H1 (cell line): ENCODE results near the gene C5orf58. TPM values are rescaled to one million over a fixed set of nuclear protein-coding genes. Genes with fewer than 3 reads are reported as not detected.

Experiments used
- CTCF ChIA-PET: fragments of 300-600 bp; sonication (Branson Sonifier 250); formaldehyde crosslinking; loops from one replicate; lab custom pipeline; 2021; ENCODE audit not compliant: partially characterized antibody; lab: Charles Lee
- POLR2A ChIA-PET: fragments of 300-600 bp; sonication (Branson Sonifier 250); formaldehyde crosslinking; loops from one replicate; lab custom pipeline; 2021; ENCODE audit warnings: inconsistent platforms; ENCODE audit not compliant: partially characterized antibody; lab: Charles Lee
- DNase-seq, 2 experiments: peaks; one replicate each; pipeline versions ENCODE4 v3.0.0 to v3.0.0-alpha.2; 2010 to 2022; ENCODE audit warnings: low spot score in 2 of 2, low read depth in 1 of 2, mixed read lengths in 1 of 2
- FAIRE-seq: peaks from 2 replicates; lab custom pipeline; 2011; peaks lifted over from hg19 to GRCh38; lab: Jason Lieb, UNC
- H2AFZ ChIP-seq: 2 replicates; pipeline ENCODE4 v1.8.1; 2012; ENCODE audit warnings: low read length, inconsistent platforms
- H2AK5ac ChIP-seq: 2 replicates; pipeline ENCODE4 v1.6.1; 2013; ENCODE audit warnings: low read depth, low read length
- H2BK120ac ChIP-seq: replicated peaks from 2 replicates; pipeline ENCODE3; 2013; ENCODE audit warnings: low read depth, low read length, inconsistent platforms
- H2BK12ac ChIP-seq: 2 replicates; pipeline ENCODE4 v1.6.1; 2013; ENCODE audit warnings: low read depth, low read length
- H2BK15ac ChIP-seq: 2 replicates; pipeline ENCODE4 v1.6.1; 2013; ENCODE audit warnings: low read length
- H2BK20ac ChIP-seq: 2 replicates; pipeline ENCODE4 v1.6.1; 2013; ENCODE audit warnings: low read length
- H2BK5ac ChIP-seq: 2 replicates; pipeline ENCODE4 v1.6.1; 2013; ENCODE audit warnings: low read depth, low read length
- H3K14ac ChIP-seq: 2 replicates; pipeline ENCODE4 v1.6.1; 2013; ENCODE audit warnings: inconsistent platforms; ENCODE audit not compliant: insufficient read length
- H3K18ac ChIP-seq: 2 replicates; pipeline ENCODE4 v1.6.1; 2013; ENCODE audit warnings: low read length; ENCODE audit errors: extremely low read depth
- H3K23ac ChIP-seq: 2 replicates; pipeline ENCODE4 v1.6.1; 2013; ENCODE audit warnings: inconsistent platforms; ENCODE audit not compliant: insufficient read length
- H3K23me2 ChIP-seq: 2 replicates; pipeline ENCODE4 v1.6.1; 2013; ENCODE audit warnings: low read depth, low read length
- H3K27ac ChIP-seq: 2 replicates; pipeline ENCODE4 v1.6.1; 2011; ENCODE audit warnings: low read depth, low read length, inconsistent platforms
- H3K27me3 ChIP-seq, 4 experiments: replicated peaks in 1 of 4; 1 replicate in 1 of 4; 2 replicates in 3 of 4; pipeline versions ENCODE4 v1.6.1 to v1.8.1; 2011 to 2013; ENCODE audit warnings: low read length in 3 of 4, mild to moderate bottlenecking in 3 of 4, inconsistent platforms in 2 of 4, mixed read lengths in 2 of 4, moderate library complexity in 1 of 4; ENCODE audit not compliant: control insufficient read depth in 3 of 4, insufficient read depth in 3 of 4; ENCODE audit errors: extremely low read depth in 1 of 4
- H3K36me3 ChIP-seq, 4 experiments: 2 replicates each; pipeline versions ENCODE4 v1.6.1 to v1.8.1; 2011 to 2013; ENCODE audit warnings: mild to moderate bottlenecking in 4 of 4, low read length in 3 of 4, moderate library complexity in 2 of 4, control low read depth in 1 of 4, inconsistent platforms in 1 of 4; ENCODE audit not compliant: insufficient read depth in 4 of 4, control insufficient read depth in 2 of 4
- H3K4ac ChIP-seq: replicated peaks from 2 replicates; pipeline ENCODE3; 2013; ENCODE audit warnings: low read length, low read depth, mixed read lengths, inconsistent platforms; ENCODE audit not compliant: insufficient read length
- H3K4me1 ChIP-seq, 4 experiments: replicated peaks in 1 of 4; 1 replicate in 1 of 4; 2 replicates in 3 of 4; pipeline versions ENCODE4 v1.6.1 to v1.8.1; 2011 to 2013; ENCODE audit warnings: low read length in 3 of 4, inconsistent platforms in 2 of 4, mixed read lengths in 1 of 4; ENCODE audit not compliant: insufficient read depth in 4 of 4, control insufficient read depth in 3 of 4
- H3K4me2 ChIP-seq, 2 experiments: 2 replicates each; pipeline versions ENCODE4 v1.6.1 to v1.8.1; 2011 to 2013; ENCODE audit warnings: low read depth in 2 of 2, low read length in 2 of 2, control low read depth in 1 of 2, inconsistent platforms in 1 of 2, mild to moderate bottlenecking in 1 of 2; ENCODE audit not compliant: insufficient read depth in 1 of 2
- H3K4me3 ChIP-seq, 4 experiments: fragments of 200-600, 300-600 bp in 1 of 4; sonication (generic), shearing (Covaris generic), sonication (Bioruptor Twin) in 1 of 4; 2 replicates each; pipeline versions ENCODE4 v1.5.1 to v1.8.1; 2011 to 2016; ENCODE audit warnings: low read length in 4 of 4, low read depth in 3 of 4, control low read depth in 2 of 4, inconsistent platforms in 2 of 4, mild to moderate bottlenecking in 2 of 4, mixed read lengths in 1 of 4, moderate library complexity in 1 of 4; ENCODE audit not compliant: insufficient read depth in 2 of 4; ENCODE audit errors: extremely low read depth in 1 of 4
- H3K56ac ChIP-seq: replicated peaks from 2 replicates; pipeline ENCODE3; 2013; ENCODE audit warnings: low read depth, mild to moderate bottlenecking, mixed read lengths, low read length, inconsistent platforms; ENCODE audit not compliant: insufficient read length
- H3K79me1 ChIP-seq: 2 replicates; pipeline ENCODE4 v1.6.1; 2013; ENCODE audit warnings: low read depth, low read length, control low read depth
- H3K79me2 ChIP-seq, 2 experiments: 2 replicates each; pipeline versions ENCODE4 v1.6.1 to v1.8.1; 2012 to 2013; ENCODE audit warnings: low read length in 2 of 2, mild to moderate bottlenecking in 2 of 2, inconsistent platforms in 1 of 2; ENCODE audit not compliant: insufficient read depth in 2 of 2, control insufficient read depth in 1 of 2
- H3K9ac ChIP-seq, 4 experiments: replicated peaks in 1 of 4; 1 replicate in 1 of 4; 2 replicates in 3 of 4; pipeline versions ENCODE4 v1.6.1 to v1.8.1; 2011 to 2013; ENCODE audit warnings: low read depth in 3 of 4, low read length in 3 of 4, control low read depth in 2 of 4, mild to moderate bottlenecking in 2 of 4, moderate library complexity in 2 of 4, inconsistent platforms in 1 of 4; ENCODE audit errors: extremely low read depth in 1 of 4
- H3K9me3 ChIP-seq, 2 experiments: 2 replicates each; pipeline versions ENCODE4 v1.6.1 to v1.8.1; 2012 to 2013; ENCODE audit warnings: mild to moderate bottlenecking in 2 of 2, moderate library complexity in 2 of 2, control low read depth in 1 of 2, inconsistent platforms in 1 of 2, low read depth in 1 of 2, low read length in 1 of 2, mixed read lengths in 1 of 2; ENCODE audit not compliant: insufficient read depth in 2 of 2
- H4K20me1 ChIP-seq, 2 experiments: replicated peaks in 1 of 2; 2 replicates each; pipeline versions ENCODE3 to v1.8.1; 2011 to 2013; ENCODE audit warnings: inconsistent platforms in 2 of 2, low read length in 2 of 2, mild to moderate bottlenecking in 1 of 2; ENCODE audit not compliant: insufficient read depth in 2 of 2, control insufficient read depth in 1 of 2
- H4K5ac ChIP-seq: 2 replicates; pipeline ENCODE4 v1.6.1; 2013; ENCODE audit warnings: low read length, low read depth, mixed read lengths, inconsistent platforms; ENCODE audit not compliant: insufficient read length
- H4K8ac ChIP-seq: 2 replicates; pipeline ENCODE4 v1.8.0; 2013; ENCODE audit warnings: mild to moderate bottlenecking, moderate library complexity, low read length, inconsistent platforms; ENCODE audit not compliant: insufficient read depth; ENCODE audit errors: extremely low read depth
- H4K91ac ChIP-seq: replicated peaks from 2 replicates; pipeline ENCODE3; 2013; ENCODE audit warnings: low read length, mixed read lengths, inconsistent platforms; ENCODE audit not compliant: insufficient read length
- ASH2L ChIP-seq: fragments of 200-600, 300-600 bp; sonication (generic); IDR thresholded peaks from one replicate; pipeline ENCODE4 v1.7.1; 2017; ENCODE audit warnings: low read length
- CEBPB ChIP-seq: IDR thresholded peaks from 2 replicates; pipeline ENCODE4 v1.6.1; 2012; ENCODE audit warnings: low read depth, low read length
- CHD1 ChIP-seq: IDR thresholded peaks from 2 replicates; pipeline ENCODE4 v1.6.1; 2012; ENCODE audit warnings: low read depth, low read length, improper control_type of control experiment
- SIN3A ChIP-seq, 2 experiments: IDR thresholded peaks in 1 of 2; conservative IDR thresholded peaks in 1 of 2; 2 replicates each; pipeline ENCODE4 v1.6.1; 2011 to 2012; ENCODE audit warnings: low read length in 2 of 2, improper control_type of control experiment in 1 of 2, low read depth in 1 of 2, mild to moderate bottlenecking in 1 of 2
- SIX5 ChIP-seq: IDR thresholded peaks from 2 replicates; pipeline ENCODE4 v1.6.1; 2011; ENCODE audit warnings: mild to moderate bottlenecking, low read depth, low read length
- SP1 ChIP-seq: IDR thresholded peaks from 2 replicates; pipeline ENCODE4 v1.6.1; 2011; ENCODE audit warnings: low read depth, low read length
- WGBS, 2 experiments: shearing (Covaris generic) in 1 of 2; methylation state at CpG; one replicate each; pipeline versions ENCODE4 v1.1.6 to v1.1.7; 2013 to 2015; ENCODE audit warnings: low lambda C conversion rate in 2 of 2, mixed read lengths in 2 of 2, inconsistent platforms in 1 of 2, low coverage in 1 of 2, missing lambda C conversion rate in 1 of 2; ENCODE audit not compliant: insufficient replicate concordance in 2 of 2, insufficient coverage in 1 of 2, insufficient read length in 1 of 2; ENCODE audit errors: extremely low coverage in 1 of 2, missing lambda C conversion rate in 1 of 2; 5-methylcytosine and 5-hydroxymethylcytosine counted together
- polyA plus RNA-seq, 7 experiments: library from polyadenylated mRNA; depleted of rRNA in 3 of 7; stranded (reverse) in 5 of 7; unstranded in 2 of 7; fragments of >200 nt in 5 of 7; fragments of 200-250 nt in 2 of 7; gene quantifications; 1 replicate in 5 of 7; 2 replicates in 1 of 7; 4 replicates in 1 of 7; pipeline versions ENCODE4 v1.2.1 to v1.2.3, GENCODE V29; 2011 to 2013; ENCODE audit warnings: missing spikeins in 2 of 7, mixed read lengths in 2 of 7
- total RNA-seq: library from RNA; stranded (reverse); fragmentation: NEBNext Ultra II Directional; extraction: Animal tissue kit (Norgen Biotek cat#: 25700); gene quantifications from 2 replicates; pipeline ENCODE4 v1.2.1, GENCODE V29; 2021
- TF ChIP-seq, protein P1 (sequence below), 3 experiments: IDR thresholded peaks; 1 replicate in 2 of 3; 2 replicates in 1 of 3; pipeline versions ENCODE4 v1.5.1 to v1.6.1; 2011; ENCODE audit warnings: low read length in 3 of 3, mild to moderate bottlenecking in 3 of 3, inconsistent platforms in 2 of 3, low read depth in 1 of 3, moderate library complexity in 1 of 3; ENCODE audit not compliant: insufficient read depth in 1 of 3; ENCODE audit errors: control extremely low read depth in 1 of 3

Gene C5orf58
- total and polyA plus RNA-seq, 2 of the 8 experiments (the other 6 are each of a cell fraction or from before 2014, with no cell fraction given), result 0.24 to 1.6 TPM

DNA sequence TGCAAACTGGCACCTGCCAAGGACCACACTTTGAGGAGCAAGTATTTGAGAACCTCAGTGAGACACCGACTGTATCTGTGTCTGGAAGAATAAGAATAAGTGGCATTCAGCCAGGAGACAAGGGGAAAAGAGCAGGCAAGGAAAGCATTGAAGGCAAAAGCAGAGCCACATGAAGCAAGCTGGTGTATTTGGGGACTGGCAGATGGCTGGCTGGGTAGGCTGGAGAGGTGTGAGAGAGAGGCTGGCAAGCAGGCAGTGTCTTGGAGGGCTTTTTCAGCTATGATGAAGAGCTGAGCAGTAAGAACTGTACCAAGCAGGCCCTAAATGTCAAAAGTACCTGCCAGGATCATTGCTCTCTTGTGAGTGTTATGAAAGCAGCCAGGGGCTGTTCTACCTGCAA lies 14.1 kb upstream of the C5orf58 start:
- 81% methylated on average over 1 of the region's 1 CpG; no CpG with 5 or more reads in 1 of the 2 experiments for WGBS, 2 experiments
- H2BK12ac ChIP-seq, result peak overlapping the region; percentile 39; the same call in 1 of the 2 replicates
- no peak overlapping the region for H2BK20ac ChIP-seq
- H3K23me2 ChIP-seq, result no peaks in the 10 kb centered on the region
- peaks cover 0 to 1% of the 10 kb centered on the region in 2 experiments for H4K20me1 ChIP-seq
- H3K4me3 ChIP-seq, result no peak overlapping the region
- no peak overlapping the region for H4K8ac ChIP-seq
- no peak overlapping the region for H2AK5ac ChIP-seq
- CTCF ChIA-PET, result interaction anchor here (0.6 to 12.7 kb wide), 15 partner anchors 10 to 406 kb away, joined by 3 to 151 read pairs (median 4); no protein-coding TSS in a partner anchor
- no peak overlapping the region for H3K9ac ChIP-seq
- H3K79me1 ChIP-seq, result no peaks in the 10 kb centered on the region
- no peak overlapping the region for H3K14ac ChIP-seq
- TF ChIP-seq SIX5, result no peak
- no peak for TF ChIP-seq CHD1
- TF ChIP-seq ASH2L, result no peak
- no peak for TF ChIP-seq SIN3A (conservative IDR thresholded peaks at IDR 0.05 in 1 of 2, IDR thresholded peaks at IDR 0.05 in 1 of 2; ENCODE audit: low read depth in 1 of 2, low read length in 2 of 2)
- TF ChIP-seq CEBPB, result no peak
- TF ChIP-seq SP1, result no peak
- TF ChIP-seq, protein P1, sequence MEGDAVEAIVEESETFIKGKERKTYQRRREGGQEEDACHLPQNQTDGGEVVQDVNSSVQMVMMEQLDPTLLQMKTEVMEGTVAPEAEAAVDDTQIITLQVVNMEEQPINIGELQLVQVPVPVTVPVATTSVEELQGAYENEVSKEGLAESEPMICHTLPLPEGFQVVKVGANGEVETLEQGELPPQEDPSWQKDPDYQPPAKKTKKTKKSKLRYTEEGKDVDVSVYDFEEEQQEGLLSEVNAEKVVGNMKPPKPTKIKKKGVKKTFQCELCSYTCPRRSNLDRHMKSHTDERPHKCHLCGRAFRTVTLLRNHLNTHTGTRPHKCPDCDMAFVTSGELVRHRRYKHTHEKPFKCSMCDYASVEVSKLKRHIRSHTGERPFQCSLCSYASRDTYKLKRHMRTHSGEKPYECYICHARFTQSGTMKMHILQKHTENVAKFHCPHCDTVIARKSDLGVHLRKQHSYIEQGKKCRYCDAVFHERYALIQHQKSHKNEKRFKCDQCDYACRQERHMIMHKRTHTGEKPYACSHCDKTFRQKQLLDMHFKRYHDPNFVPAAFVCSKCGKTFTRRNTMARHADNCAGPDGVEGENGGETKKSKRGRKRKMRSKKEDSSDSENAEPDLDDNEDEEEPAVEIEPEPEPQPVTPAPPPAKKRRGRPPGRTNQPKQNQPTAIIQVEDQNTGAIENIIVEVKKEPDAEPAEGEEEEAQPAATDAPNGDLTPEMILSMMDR (IDR thresholded peaks at IDR 0.05; ENCODE audit: control extremely low read depth in 1 of 3, insufficient read depth in 1 of 3, low read depth in 1 of 3, low read length in 3 of 3), result no peak
- H3K18ac ChIP-seq, result no peak overlapping the region
- H3K79me2 ChIP-seq, result no peaks in the 10 kb centered on the region
- no peak overlapping the region for H3K4me2 ChIP-seq
- H4K5ac ChIP-seq, result no peak overlapping the region
- H3K27me3 ChIP-seq, result peaks cover 0 to 19% (median 5%) of the 10 kb centered on the region in 4 experiments; a peak in 5 of 7 replicates
- no peaks in the 10 kb centered on the region for H3K9me3 ChIP-seq
- no peak for DNase-seq
- no peak overlapping the region for H2BK15ac ChIP-seq
- POLR2A ChIA-PET, result no interaction called here
- H2BK5ac ChIP-seq, result no peak overlapping the region
- H3K36me3 ChIP-seq, result no peaks in the 10 kb centered on the region
- H3K4ac ChIP-seq, result no peak overlapping the region
- H2BK120ac ChIP-seq, result no peak overlapping the region
- no peak overlapping the region for H3K27ac ChIP-seq
- H4K91ac ChIP-seq, result no peak overlapping the region
- H3K4me1 ChIP-seq, result peaks cover 0 to 10% (median 1%) of the 10 kb centered on the region in 4 experiments; a peak in 3 of 7 replicates
- no peak overlapping the region for H3K56ac ChIP-seq
- no peak overlapping the region for H2AFZ ChIP-seq
- H3K23ac ChIP-seq, result no peak overlapping the region
- FAIRE-seq, result no peak
